GM21367 (cell line): ENCODE data around the gene LRMDA.

ENCODE experiments used
- ATAC-seq: cut with Tn5 transposase; IDR thresholded peaks from one replicate; pipeline ENCODE4 v1.9.1; 2021; ENCODE audit not compliant: unreplicated experiment

The LRMDA gene

DNA sequence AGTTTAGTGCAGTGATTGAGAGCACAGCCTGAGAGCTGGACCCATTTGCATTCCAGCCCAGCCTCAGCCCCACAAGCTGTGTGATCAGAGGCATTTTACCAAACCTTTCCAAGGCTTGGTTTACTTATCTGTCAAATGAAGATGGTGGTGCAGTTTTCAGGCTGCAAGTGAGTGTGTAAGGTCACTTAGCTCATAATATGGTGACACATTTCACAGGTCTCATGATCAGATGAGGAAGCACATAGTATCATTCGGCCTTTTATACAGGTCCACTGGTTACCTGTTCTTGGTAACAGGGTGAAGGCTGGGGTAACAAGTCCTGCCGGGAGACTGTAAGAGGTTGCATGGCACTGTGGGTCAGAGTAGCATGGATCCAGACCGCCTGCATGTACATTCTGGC is 371.7 kb downstream of the LRMDA start:
- ATAC-seq: no peak

DNA sequence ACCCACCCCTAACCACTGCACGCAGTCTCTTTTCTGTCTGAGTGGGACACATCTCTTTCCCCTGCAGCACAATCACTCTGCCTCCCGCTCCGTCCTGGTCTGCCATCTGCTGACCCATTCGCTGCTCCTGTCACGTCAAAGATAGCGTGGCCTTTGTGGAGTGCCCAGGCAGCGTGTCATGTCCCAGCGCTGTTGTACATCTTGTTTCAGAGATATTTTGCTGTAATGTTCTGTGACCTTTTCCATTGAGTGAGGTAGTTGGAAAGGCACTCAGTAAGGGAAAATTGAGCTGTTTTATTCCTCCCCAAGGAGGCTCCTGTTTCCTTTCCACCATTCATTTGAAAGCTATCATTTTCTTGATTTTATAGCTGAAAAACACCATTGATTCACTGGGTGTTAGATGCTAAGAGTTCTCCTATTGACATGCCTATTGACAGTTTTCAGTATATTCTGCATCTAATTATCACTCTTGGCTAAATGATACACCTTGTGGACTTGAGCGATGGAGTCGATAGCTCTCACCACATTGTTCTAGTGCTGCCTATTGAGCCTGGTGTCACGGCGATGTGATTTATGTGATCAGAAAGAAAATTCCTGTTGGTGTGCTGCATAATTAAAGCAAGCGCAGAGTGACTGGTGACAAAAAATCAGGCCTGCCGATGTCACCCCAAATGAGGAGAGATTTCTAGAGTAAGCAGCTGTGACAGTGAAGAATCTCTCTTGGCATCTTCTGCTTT is 372.6 kb downstream of the LRMDA start:
- ATAC-seq: no peak

DNA sequence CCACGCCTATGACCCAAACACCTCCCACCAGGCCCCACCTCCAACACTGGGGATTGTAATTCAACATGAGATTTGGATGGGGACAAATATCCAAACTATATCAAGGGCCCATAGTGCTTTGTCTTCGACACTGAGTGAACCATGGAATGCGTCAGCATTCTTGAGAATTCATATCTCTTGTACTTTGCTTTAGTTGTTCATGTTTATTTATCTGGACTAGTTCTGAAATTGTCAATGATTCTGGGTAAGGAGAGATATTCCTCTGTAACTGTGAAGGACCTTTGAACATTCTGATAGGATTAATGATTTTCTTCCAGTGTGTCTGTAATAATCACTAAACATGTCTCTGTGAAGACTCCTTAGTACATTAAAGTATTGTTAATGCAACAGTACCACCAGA is 374.8 kb downstream of the LRMDA start:
- no peak for ATAC-seq

DNA sequence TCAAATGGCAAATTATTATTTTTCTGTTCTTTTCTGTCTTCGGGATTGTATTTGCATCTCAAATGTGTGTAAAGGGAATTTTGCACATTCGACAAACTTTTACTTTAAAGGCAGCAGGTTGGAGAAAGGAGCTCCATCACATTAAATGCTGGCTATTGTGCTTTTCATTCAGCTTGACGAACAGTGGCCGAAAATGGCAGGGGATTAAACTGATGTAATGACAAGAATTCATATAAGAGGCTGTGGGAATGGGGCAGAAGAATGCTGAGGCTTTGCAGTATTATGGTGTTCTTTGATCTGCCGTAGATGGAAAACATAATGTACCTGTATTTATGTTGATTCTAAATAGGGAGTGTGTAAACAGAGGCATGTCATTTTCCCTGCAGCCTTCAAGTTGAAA is 376.0 kb downstream of the LRMDA start:
- no peak for ATAC-seq

DNA sequence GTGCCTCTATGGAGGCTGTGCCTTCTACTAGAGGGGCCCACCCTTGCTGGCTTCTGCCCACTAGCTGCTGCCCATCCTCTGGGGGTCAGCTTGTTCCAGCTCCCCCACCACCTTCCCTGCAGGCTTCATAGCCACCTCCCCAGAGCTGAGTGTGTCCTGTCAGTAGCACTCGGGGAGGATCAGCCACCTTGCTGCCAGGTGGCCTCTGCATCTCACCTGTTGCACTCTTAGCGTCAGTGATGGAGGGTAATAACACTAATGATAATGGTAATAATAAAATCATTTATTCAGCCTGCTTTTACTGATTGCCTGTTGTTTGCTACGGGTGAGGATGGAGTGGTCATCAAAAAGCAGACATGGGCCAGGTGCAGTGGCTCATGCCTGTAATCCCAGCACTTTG is 377.6 kb downstream of the LRMDA start:
- no peak for ATAC-seq

DNA sequence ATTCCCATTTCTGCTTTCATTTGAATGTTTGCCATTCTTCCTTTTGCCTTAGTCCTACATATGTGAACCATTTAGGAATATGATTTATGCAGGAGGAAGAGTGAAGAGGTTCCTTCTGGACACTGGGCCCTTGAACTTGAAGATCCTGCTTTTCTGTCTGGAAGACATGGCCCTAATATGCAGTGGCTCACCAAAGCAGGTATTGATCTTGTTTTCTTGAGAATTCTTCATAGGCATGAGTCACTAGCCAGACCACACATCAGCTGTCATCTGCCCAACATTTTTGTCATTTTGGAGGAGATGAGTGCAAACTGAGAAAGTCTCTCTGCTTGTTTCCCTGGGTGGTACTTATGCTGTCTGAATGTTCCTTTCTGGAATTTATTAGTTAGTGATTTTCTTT is 382.6 kb downstream of the LRMDA start:
- no peak for ATAC-seq

DNA sequence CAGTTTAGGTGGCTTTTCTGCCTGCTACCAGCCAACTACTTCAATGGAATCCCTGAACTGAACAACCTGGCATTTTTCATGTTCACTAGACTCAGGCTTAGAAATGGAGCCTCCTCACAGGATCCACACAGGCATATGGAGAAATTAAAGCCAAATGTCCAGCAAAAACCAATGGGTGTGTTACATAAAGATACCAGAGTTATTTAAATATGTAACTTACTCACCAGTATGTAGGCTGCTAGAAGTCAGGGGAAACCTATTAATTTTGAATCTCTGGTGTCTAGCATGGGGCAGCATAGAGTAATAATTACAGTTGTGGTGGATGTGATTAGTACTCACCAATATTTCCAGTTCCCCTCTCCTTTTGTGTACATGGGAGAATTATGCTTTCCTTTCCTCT is 383.6 kb downstream of the LRMDA start:
- no peak for ATAC-seq

DNA sequence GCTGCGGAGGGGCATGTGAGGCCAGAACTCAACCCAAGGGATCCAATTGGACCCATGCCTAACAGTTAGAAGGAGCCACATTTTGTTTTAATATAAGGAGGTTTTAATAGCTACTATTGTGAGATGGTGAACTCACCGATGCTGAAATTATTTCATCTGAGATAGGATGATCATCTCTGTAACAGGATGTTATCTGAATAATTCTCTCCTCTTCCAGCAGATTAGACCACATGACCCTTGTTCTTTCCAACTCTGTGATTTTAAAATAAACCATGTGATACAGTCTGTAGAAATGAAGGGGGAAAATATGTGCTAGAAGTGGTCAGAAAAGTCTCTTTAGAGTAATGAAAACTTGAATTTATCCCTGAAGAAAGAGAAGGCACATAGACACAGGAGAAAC is 385.8 kb downstream of the LRMDA start:
- no peak for ATAC-seq

DNA sequence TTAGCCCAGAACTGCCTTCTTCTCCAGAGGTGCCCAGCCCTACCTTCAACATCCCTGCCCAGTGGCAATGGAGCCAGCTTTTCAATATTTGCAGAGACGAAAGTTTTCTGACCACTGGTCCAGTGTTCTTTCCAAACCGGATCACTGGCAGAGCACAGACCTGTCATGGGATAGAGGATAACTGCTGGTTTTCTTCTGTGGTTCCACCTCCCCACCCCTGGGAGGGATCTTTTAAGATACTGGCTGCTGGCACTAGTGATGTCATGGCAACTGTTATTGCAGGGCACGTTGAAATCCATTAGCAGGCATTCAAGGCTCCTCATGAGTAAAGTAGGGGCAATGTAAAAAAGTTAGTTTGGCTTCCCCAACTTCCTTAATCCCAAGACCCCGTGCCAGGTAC is 387.1 kb downstream of the LRMDA start:
- ATAC-seq: no peak

DNA sequence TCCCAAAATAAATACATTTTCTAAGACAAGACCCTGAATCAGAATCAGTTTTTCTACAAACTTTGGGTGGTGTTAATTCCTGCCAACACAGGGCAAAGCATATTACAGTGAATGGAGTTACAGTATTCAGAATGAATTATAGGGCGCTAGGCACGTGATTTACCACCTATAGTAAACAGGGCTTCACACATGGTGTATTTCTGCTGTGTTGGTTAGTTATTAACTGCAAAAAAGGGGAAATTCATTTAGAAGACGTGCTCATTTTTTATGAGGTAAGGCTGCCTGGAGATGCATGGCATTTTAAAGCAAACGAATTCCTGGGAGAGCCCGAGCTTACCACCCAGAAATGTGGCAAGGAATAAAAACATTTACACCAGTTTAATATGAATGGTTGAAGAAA is 393.8 kb downstream of the LRMDA start:
- no peak for ATAC-seq

DNA sequence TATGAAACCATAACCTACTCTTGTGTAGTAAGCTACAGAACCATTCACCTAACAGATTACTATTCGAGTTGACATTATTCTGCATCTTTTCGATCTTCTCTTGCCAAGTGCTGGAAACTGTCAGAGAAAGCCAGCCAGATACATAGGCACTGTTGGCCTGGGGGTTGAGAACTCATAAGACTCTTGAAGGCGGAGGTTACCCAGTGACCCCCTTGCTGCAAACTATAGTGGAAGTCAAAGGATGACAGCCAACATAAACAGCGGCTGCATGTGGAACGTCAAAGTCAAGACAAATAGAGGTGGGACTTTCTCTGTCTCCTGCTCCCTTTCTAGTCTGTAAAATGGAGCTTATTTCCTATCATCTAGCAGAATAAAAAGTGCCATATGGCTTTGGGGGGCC is 394.2 kb downstream of the LRMDA start:
- no peak for ATAC-seq

DNA sequence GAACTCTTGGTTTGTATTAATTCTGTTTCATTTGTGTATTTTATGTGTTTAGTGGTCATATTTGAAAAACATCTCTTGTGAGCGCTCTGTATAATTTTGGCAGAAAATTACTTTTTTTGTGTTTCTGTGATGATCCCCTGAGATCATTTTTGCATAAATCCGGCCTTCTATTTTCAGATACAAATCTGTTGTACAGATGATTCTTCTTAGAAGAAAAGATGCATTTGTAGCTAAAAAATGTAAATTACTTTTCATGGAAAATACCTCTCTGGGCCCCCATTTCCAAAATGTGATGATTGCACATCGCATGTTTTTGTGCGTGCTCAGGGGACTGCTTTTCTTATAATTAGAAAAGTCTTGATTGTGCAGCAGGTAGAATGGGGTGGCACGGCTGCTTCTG is 395.4 kb downstream of the LRMDA start:
- no peak for ATAC-seq

DNA sequence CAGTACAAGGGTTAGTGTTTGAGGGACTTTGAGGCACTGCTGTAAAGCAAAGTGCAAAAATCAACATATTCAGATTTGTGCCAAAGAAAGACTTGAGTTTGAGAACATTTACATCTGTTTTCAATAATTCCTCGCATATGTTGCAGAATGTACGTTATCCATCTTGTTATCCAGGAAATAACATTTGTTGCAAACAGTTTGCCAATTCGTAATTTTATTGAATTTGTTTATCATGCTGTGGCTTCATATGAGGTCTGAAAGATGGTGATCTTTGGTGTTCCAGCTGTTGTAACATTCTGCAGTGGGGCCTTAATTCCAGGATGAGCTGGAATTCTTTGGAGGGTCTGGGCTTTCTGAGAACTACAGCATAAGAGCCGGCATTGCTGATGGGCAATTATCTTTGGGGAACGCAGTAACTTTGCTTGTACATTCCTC is 396.2 kb downstream of the LRMDA start:
- ATAC-seq: no peak

DNA sequence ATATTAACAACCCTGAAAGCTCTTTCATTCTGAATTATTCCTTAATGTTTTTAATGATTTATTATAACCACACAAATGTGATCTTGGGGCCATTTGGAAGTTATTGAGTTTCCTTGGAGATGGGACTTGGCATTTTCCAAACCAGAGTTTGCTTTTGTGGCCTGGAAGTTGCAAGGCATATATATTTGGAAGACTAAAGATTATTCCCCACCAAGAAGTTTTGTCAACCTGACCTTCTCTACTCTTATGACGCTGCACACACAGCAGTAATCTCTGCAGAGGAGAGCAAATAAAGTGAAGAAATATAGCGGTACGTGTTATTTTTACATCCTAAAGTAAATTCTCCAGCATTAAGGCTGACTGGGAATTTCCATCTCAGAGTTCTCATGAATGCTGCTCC is 397.0 kb downstream of the LRMDA start:
- ATAC-seq: no peak

DNA sequence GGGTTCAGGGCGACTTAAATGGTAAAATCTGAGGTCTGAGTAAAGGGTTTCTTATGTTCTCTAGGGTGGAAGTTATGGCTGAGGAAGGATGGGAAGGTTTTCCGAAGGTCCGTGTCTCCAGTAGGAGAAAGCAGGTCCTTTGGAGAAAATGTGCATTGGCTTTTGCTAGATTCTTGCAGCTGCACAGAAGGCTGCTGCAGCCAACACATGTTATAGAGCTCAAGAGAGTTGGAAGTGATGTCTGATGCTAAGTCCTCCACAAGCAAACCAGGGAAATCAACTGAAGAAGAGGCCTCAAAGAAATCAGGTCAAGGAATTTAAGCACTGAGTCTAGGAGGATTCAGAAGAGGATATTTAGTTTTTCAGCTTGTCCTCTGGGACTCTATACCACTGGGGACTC is 404.6 kb downstream of the LRMDA start:
- ATAC-seq: no peak

DNA sequence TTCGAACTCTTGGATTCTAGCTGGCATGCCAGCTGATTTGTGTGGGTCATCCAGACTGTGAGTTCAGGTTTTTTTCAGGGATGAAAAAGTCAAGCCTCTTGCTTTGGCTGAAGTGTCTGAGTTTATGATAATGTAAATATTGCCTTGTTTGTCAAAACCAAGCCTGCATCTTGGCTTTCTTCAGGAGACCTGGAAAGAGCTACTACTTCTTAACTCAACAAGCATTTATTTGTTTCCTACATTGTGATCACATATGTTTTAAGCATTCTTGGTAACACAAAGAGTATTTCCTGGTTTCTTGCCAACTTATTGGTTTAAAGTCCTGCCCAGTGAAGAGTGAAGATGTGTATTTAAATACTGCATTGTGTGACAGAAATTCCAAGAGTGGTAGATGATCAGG is 407.1 kb downstream of the LRMDA start:
- no peak for ATAC-seq

DNA sequence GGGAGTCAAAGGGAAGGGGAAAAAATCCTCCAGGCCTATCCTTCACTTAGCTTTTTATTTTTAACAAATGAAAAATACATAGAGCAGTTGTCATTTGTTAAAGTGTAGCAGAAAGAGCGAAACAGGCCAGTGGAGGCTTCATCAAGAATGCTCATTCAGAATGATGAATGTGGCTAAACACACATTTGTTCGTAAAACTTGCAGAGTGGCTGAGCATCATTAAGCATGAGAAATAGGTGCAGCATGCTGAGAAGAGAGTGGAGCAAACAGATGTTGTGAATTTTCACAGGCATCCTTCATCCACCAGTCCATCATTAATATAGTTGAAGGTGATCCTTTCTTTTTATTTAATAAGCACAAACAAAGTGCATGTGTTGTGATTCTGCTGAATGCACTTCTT is 407.6 kb downstream of the LRMDA start:
- ATAC-seq: no peak

DNA sequence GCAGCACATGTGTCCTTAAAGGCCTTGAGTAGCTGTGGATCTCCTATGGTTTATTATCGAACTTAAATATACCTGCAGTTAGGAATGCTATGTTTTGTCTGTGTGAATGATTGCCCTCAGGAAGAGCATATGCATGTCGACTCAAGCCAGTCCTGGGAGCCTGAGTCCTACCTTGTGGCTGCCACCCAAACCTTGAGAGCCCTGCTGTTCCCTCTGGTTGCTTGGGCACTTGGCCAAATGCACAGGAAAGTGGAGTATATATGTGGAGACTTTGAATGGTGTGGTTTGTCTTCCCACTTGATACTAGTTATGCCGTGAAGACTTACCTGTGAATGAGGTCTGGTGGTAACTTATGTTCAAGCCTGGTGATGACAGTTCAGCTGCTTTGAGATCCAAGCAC is 409.8 kb downstream of the LRMDA start:
- no peak for ATAC-seq

DNA sequence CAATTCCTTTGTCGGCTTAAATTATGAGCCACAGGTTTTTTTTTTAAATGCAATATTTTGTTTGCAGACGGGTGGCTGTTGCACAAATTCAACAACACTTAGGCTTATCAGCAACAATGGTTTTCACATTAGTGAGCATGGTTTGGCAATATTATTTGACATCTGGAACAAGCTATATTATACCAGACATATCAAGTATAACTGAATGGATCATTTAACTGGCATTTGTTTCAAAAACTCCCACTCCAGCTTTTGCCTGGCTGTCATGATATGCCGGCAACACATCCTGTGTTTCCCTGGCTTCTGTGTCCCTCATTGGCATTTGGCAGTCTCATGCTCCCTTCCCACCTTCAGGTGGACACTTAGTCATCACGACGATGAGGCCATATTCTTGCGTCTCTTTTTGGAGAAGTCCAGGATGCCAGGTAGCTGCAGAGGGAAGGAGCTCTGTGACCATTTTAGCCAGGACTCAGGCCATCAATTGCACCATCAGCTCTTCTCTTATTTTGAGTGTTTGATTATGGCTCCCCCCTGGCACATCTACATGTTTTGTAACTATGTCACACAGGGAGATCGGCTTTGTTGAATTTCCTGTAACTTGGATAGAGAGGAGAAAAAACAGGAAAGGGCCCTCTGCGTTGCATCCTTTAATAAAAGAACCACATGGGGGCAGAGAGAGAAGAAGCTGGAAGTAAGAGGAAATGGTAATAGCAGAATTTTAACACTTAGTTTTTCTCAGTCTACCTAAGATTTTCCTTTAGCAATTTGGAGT is 413.9 kb downstream of the LRMDA start:
- ATAC-seq: no peak

DNA sequence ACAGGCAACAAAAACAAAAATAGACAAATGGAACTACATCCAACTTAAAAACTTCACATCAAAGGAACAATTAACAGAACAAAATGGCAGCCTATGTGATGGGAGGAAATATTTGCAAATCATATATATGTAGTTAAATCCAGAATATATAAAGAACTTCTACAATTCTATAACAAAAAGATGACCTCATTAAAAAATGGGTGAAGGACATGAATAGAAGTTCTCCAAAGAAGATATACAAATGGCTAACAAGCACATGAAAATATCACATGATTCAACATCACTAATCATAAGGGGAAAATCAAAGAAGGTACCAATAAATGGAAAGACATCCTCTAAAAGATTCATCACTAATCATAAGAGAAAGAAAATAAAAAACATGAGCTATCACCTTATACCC is 416.1 kb downstream of the LRMDA start:
- no peak for ATAC-seq

DNA sequence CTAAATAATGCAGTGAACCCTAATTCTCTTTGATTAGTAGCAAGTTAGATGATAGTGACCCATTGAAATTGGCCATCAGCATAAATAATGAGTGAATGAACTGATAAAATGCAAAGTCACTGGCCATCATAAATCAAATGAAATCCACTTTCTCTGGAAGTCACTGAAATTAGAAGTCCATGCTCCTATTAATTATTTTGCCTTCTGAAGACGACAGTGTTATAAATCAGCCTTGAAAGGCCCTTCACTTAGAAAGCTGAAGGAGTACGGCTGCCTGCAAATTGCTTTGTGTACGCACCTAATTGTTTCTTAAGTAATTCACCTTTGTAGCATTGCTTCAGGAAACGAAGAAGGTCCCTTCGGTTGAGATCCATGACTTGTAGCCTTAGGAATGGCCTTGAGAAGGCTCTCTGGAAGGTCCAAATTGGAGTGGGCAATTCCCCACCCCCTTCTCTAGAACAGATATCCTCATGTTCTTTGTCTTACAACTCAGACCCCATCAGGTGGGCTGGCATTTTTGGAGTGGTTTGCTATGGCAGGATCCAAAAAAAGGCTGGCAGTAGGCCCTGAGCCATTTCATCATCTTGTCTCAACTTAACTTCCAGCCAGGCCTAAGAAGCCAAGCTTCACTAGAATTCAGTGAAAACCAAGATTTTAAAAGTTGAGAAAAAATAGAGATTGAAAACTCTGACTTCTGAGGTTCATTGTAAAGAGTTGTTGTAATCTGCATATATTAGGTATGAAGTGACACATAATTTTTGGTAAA is 420.3 kb downstream of the LRMDA start:
- no peak for ATAC-seq
